DND-41 (cell line): Measurements from ENCODE around the gene ATPAF1.

Source experiments
- CTCF ChIP-seq: IDR thresholded peaks from 2 replicates; pipeline ENCODE4 v1.5.1; 2012; ENCODE audit warnings: borderline replicate concordance, low read length, moderate library complexity, mild to moderate bottlenecking; ENCODE audit not compliant: poor library complexity, severe bottlenecking; ENCODE audit errors: extremely low read depth
- EZH2 ChIP-seq: IDR thresholded peaks from 3 replicates; pipeline ENCODE4 v1.6.1; 2012; ENCODE audit warnings: borderline replicate concordance, low read depth, mild to moderate bottlenecking, moderate library complexity, low read length, inconsistent platforms; ENCODE audit not compliant: severe bottlenecking

- TF ChIP-seq CTCF, result no peak
- no peak for TF ChIP-seq EZH2
These were observed 74.1 kb downstream of the ATPAF1 start for GRCh38 chr1:46594063-46594462.
